Amygdala (tissue), 56 donors: ENCODE data around the gene FHOD1.

ENCODE experiments used
- DNase-seq, 56 donors: peaks; one replicate each; lab custom pipeline; 2025; lab: John Stamatoyannopoulos, UW

Gene FHOD1

GRCh38 chr16:67180166-67180565 is 67.1 kb downstream of the FHOD1 start:
- DNase-seq: no peak

- no peak for DNase-seq
Observed at GRCh38 chr16:67179421-67180080, 67.7 kb downstream of the FHOD1 start.
